IMR-90 (cell line): ENCODE measurements around the gene DHRS7C. TPM values are rescaled to one million over a fixed set of nuclear protein-coding genes. Genes with fewer than 3 reads are reported as not detected.

ENCODE experiments used
- ATAC-seq: fragments of 200-7000 bp; cut with Tn5 transposase; 2 replicates; pipeline ENCODE4 v1.9.1; 2020; ENCODE audit warnings: low read depth, mild to moderate bottlenecking, moderate library complexity
- BruUV-seq: library from RNA; stranded (reverse); fragments of 400-500 nt; replicated peaks from 2 replicates; lab custom pipeline; 2021; lab: Mats Ljungman, UMichigan
- CTCF ChIA-PET: fragments of 300-600 bp; formaldehyde crosslinking; extraction: SDS; loops from one replicate; lab custom pipeline; 2021; ENCODE audit warnings: antibody characterized with exemption; lab: Yijun Ruan, JAX
- POLR2A ChIA-PET: fragments of 300-600 bp; sonication (Branson Sonifier 250); formaldehyde crosslinking; loops from one replicate; lab custom pipeline; 2022; ENCODE audit warnings: antibody characterized with exemption; ENCODE audit not compliant: unreplicated experiment; lab: Charles Lee
- DNase-seq: peaks from one replicate; pipeline ENCODE4 v3.0.0; 2013
- H2AFZ ChIP-seq: replicated peaks from 2 replicates; pipeline ENCODE3; 2013; ENCODE audit warnings: low read length, mild to moderate bottlenecking; ENCODE audit not compliant: poor library complexity
- H2AK5ac ChIP-seq: 2 replicates; pipeline ENCODE4 v1.6.1; 2013; ENCODE audit warnings: low read depth, low read length, inconsistent platforms
- H2AK9ac ChIP-seq: replicated peaks from 2 replicates; pipeline ENCODE3; 2013; ENCODE audit warnings: mild to moderate bottlenecking, low read depth, low read length, moderate library complexity; ENCODE audit not compliant: poor library complexity
- H2BK120ac ChIP-seq: 2 replicates; pipeline ENCODE4 v1.6.1; 2013; ENCODE audit warnings: low read depth, low read length, inconsistent platforms
- H2BK15ac ChIP-seq: 3 replicates; pipeline ENCODE4 v1.6.1; 2013; ENCODE audit warnings: low read depth, low read length, inconsistent platforms
- H2BK20ac ChIP-seq: 2 replicates; pipeline ENCODE4 v1.6.1; 2013; ENCODE audit warnings: low read depth, mild to moderate bottlenecking, inconsistent platforms, low read length, moderate library complexity
- H2BK5ac ChIP-seq: 2 replicates; pipeline ENCODE4 v1.6.1; 2013; ENCODE audit warnings: mild to moderate bottlenecking, low read depth, low read length, inconsistent platforms; ENCODE audit not compliant: poor library complexity, severe bottlenecking
- H3K14ac ChIP-seq: replicated peaks from 2 replicates; pipeline ENCODE4 v1.6.1; 2013; ENCODE audit warnings: low read depth, low read length, inconsistent platforms
- H3K18ac ChIP-seq: 2 replicates; pipeline ENCODE4 v1.6.1; 2013; ENCODE audit warnings: low read depth, low read length, control low read depth
- H3K23ac ChIP-seq: 2 replicates; pipeline ENCODE4 v1.6.1; 2013; ENCODE audit warnings: low read depth, low read length, inconsistent platforms
- H3K27ac ChIP-seq: 2 replicates; pipeline ENCODE4 v1.5.1; 2013; ENCODE audit warnings: mild to moderate bottlenecking, control low read depth, low read length; ENCODE audit not compliant: insufficient read depth
- H3K27me3 ChIP-seq: 2 replicates; pipeline ENCODE4 v1.6.1; 2013; ENCODE audit warnings: low read length; ENCODE audit not compliant: control insufficient read depth, insufficient read depth
- H3K36me3 ChIP-seq: 2 replicates; pipeline ENCODE4 v1.6.1; 2013; ENCODE audit warnings: low read length, mixed read lengths; ENCODE audit not compliant: control insufficient read depth, insufficient read depth
- H3K4ac ChIP-seq: 2 replicates; pipeline ENCODE4 v1.6.1; 2013; ENCODE audit warnings: low read depth, low read length, inconsistent platforms
- H3K4me1 ChIP-seq: 2 replicates; pipeline ENCODE4 v1.6.1; 2013; ENCODE audit warnings: low read length, mixed read lengths; ENCODE audit not compliant: control insufficient read depth, insufficient read depth
- H3K4me2 ChIP-seq: 2 replicates; pipeline ENCODE4 v1.6.1; 2013; ENCODE audit warnings: low read depth, mild to moderate bottlenecking, control low read depth, low read length, moderate library complexity
- H3K4me3 ChIP-seq: 2 replicates; pipeline ENCODE4 v1.5.1; 2013; ENCODE audit warnings: low read depth, mild to moderate bottlenecking, control low read depth, low read length, moderate library complexity; ENCODE audit not compliant: insufficient read depth
- H3K56ac ChIP-seq: 2 replicates; pipeline ENCODE4 v1.6.1; 2013; ENCODE audit warnings: low read length, inconsistent platforms; ENCODE audit not compliant: insufficient read depth; ENCODE audit errors: extremely low read depth
- H3K79me1 ChIP-seq, 2 experiments: 2 replicates each; pipeline ENCODE4 v1.6.1; 2013; ENCODE audit warnings: low read length in 2 of 2, inconsistent platforms in 1 of 2, low read depth in 1 of 2
- H3K9ac ChIP-seq: 2 replicates; pipeline ENCODE4 v1.6.1; 2013; ENCODE audit warnings: low read depth, low read length, control low read depth
- H3K9me1 ChIP-seq: 2 replicates; pipeline ENCODE4 v1.6.1; 2013; ENCODE audit warnings: low read length, inconsistent platforms; ENCODE audit not compliant: insufficient read depth
- H3K9me3 ChIP-seq: 2 replicates; pipeline ENCODE4 v1.6.1; 2013; ENCODE audit warnings: low read length; ENCODE audit not compliant: control insufficient read depth, insufficient read depth
- H4K20me1 ChIP-seq: 2 replicates; pipeline ENCODE4 v1.6.1; 2013; ENCODE audit warnings: low read length, inconsistent platforms; ENCODE audit not compliant: insufficient read depth
- H4K5ac ChIP-seq: 2 replicates; pipeline ENCODE4 v1.6.1; 2013; ENCODE audit warnings: mild to moderate bottlenecking, low read depth, low read length, control low read depth
- H4K8ac ChIP-seq, 2 experiments: 2 replicates each; pipeline ENCODE4 v1.6.1; 2013; ENCODE audit warnings: low read depth in 2 of 2, low read length in 2 of 2, control low read depth in 1 of 2, inconsistent platforms in 1 of 2
- H4K91ac ChIP-seq: 2 replicates; pipeline ENCODE4 v1.6.1; 2013; ENCODE audit warnings: low read depth, low read length, inconsistent platforms; ENCODE audit not compliant: insufficient read depth
- BHLHE40 ChIP-seq: fragments of 150-350 bp; IDR thresholded peaks from 2 replicates; pipeline ENCODE4 v1.6.1; 2016; ENCODE audit warnings: mild to moderate bottlenecking, low read depth, low read length
- CEBPB ChIP-seq: IDR thresholded peaks from 2 replicates; pipeline ENCODE4 v1.6.1; 2012; ENCODE audit warnings: low read depth, low read length, improper control_type of control experiment
- CHD1 ChIP-seq: IDR thresholded peaks from 2 replicates; pipeline ENCODE4 v1.6.1; 2012; ENCODE audit warnings: low read depth, low read length, improper control_type of control experiment
- ELK1 ChIP-seq: fragments of 150-350 bp; IDR thresholded peaks from 2 replicates; pipeline ENCODE4 v1.6.1; 2016; ENCODE audit warnings: low read depth, mild to moderate bottlenecking, low read length, moderate library complexity, borderline replicate concordance
- FOS ChIP-seq: fragments of 150-350 bp; IDR thresholded peaks from 2 replicates; pipeline ENCODE4 v1.6.1; 2016; ENCODE audit warnings: low read depth, low read length
- MAFK ChIP-seq: IDR thresholded peaks from 2 replicates; pipeline ENCODE4 v1.6.1; 2012; ENCODE audit warnings: low read depth, low read length, improper control_type of control experiment
- MAZ ChIP-seq: IDR thresholded peaks from 2 replicates; pipeline ENCODE4 v1.6.1; 2012; ENCODE audit warnings: low read depth, mild to moderate bottlenecking, low read length, improper control_type of control experiment, moderate library complexity, borderline replicate concordance
- MXI1 ChIP-seq: IDR thresholded peaks from 2 replicates; pipeline ENCODE4 v1.6.1; 2012; ENCODE audit warnings: low read depth, mild to moderate bottlenecking, low read length, moderate library complexity, borderline replicate concordance
- NFE2L2 ChIP-seq: fragments of 150-350 bp; IDR thresholded peaks from 2 replicates; pipeline ENCODE4 v1.6.1; 2016; ENCODE audit warnings: low read depth, mild to moderate bottlenecking, low read length
- POLR2A ChIP-seq: IDR thresholded peaks from 2 replicates; pipeline ENCODE4 v1.6.1; 2012; ENCODE audit warnings: mild to moderate bottlenecking, low read depth, low read length
- RAD21 ChIP-seq: IDR thresholded peaks from 2 replicates; pipeline ENCODE4 v1.6.1; 2012; ENCODE audit warnings: low read length, improper control_type of control experiment
- RCOR1 ChIP-seq: IDR thresholded peaks from 2 replicates; pipeline ENCODE4 v1.6.1; 2012; ENCODE audit warnings: mild to moderate bottlenecking, low read length, improper control_type of control experiment; ENCODE audit not compliant: insufficient replicate concordance
- RFX5 ChIP-seq: IDR thresholded peaks from 2 replicates; pipeline ENCODE4 v1.8.0; 2012; ENCODE audit warnings: low read depth, mild to moderate bottlenecking, low read length, moderate library complexity
- SMC3 ChIP-seq: fragments of 150-350 bp; IDR thresholded peaks from 2 replicates; pipeline ENCODE4 v1.6.1; 2016; ENCODE audit warnings: low read depth, mild to moderate bottlenecking, antibody characterized with exemption, low read length, moderate library complexity
- WGBS, 2 experiments: methylation state at CpG; one replicate each; pipeline versions ENCODE4 v1.1.5 to v1.1.7; 2013; ENCODE audit warnings: missing lambda C conversion rate in 2 of 2; ENCODE audit not compliant: insufficient read length in 1 of 2; ENCODE audit errors: extremely low coverage in 2 of 2; 5-methylcytosine and 5-hydroxymethylcytosine counted together
- dilution Hi-C: fragments of 300-500 bp; cut with HindIII; formaldehyde crosslinking; loops from one replicate; pipeline ENCODE4 v1.14.3; 2018; ENCODE audit warnings: low sequenced_read_pairs; ENCODE audit not compliant: unreplicated experiment
- in situ Hi-C: fragments of 300-500 bp; cut with MboI; formaldehyde crosslinking; loops from 3 replicates; pipeline ENCODE4 v1.14.3; 2019; ENCODE audit warnings: low sequenced_read_pairs, inconsistent platforms, mixed read lengths
- intact Hi-C: fragments of 100-400 bp; cut with micrococcal nuclease; formaldehyde crosslinking; loops from 2 replicates; pipeline ENCODE4 v1.10.0; 2022
- polyA plus RNA-seq, 3 experiments: library from polyadenylated mRNA; depleted of rRNA; stranded (reverse); fragments of >200 nt; gene quantifications; 2 replicates each; pipeline ENCODE4 v1.2.3, GENCODE V29; 2012; ENCODE audit warnings: low replicate concordance in 1 of 3
- total RNA-seq: library from RNA; depleted of rRNA; stranded (reverse); fragments of >200 nt; gene quantifications from 2 replicates; pipeline ENCODE4 v1.2.3, GENCODE V29; 2012
- TF ChIP-seq, protein P1 (sequence below): fragments of 150-350 bp; IDR thresholded peaks from 2 replicates; pipeline ENCODE4 v1.6.1; 2017; ENCODE audit warnings: mild to moderate bottlenecking, antibody characterized with exemption, low read length, low read depth
- TF ChIP-seq, protein P2 (sequence below): conservative IDR thresholded peaks from 2 replicates; pipeline ENCODE4 v1.5.1; 2012; ENCODE audit warnings: mild to moderate bottlenecking, low read depth, low read length, improper control_type of control experiment

Gene DHRS7C
- total and polyA plus RNA-seq, 2 of the 4 experiments (the other 2 are of a cell fraction) = not detected

- Histone ChIP-seq H2AFZ (no peak overlapping the region), H3K23ac (no peak overlapping the region), H4K8ac (no peak overlapping the region), H3K18ac (no peak overlapping the region), H3K14ac (no peak overlapping the region), H3K79me1 (no peaks in the 10 kb centered on the region), H3K9me3 (no peaks in the 10 kb centered on the region), H3K4ac (no peak overlapping the region), H3K36me3 (no peaks in the 10 kb centered on the region), H4K20me1 (no peaks in the 10 kb centered on the region), H3K4me1 (peaks cover 4% of the 10 kb centered on the region; the same call in 1 of the 2 replicates), H3K4me2 (no peak overlapping the region), H3K4me3 (no peak overlapping the region), H2BK20ac (0 out of 2 replicates have a peak overlapping the region, but pooled peaks have one; percentile 39), H3K56ac (no peak overlapping the region), H3K9me1 (no peaks in the 10 kb centered on the region), H2BK5ac (no peak overlapping the region), H3K27me3 (no peaks in the 10 kb centered on the region), H3K27ac (no peak overlapping the region), H2BK120ac (no peak overlapping the region), H3K9ac (no peak overlapping the region), H2AK9ac (no peak overlapping the region), H2AK5ac (no peak overlapping the region), H2BK15ac (no peak overlapping the region; the same call in 2 of the 3 replicates), H4K91ac (no peak overlapping the region), H4K5ac (no peak overlapping the region)
- in situ Hi-C loops (no loop called here), intact Hi-C loops (no loop called here), dilution Hi-C loops (no loop called here)
- DNase-seq (no peak), ATAC-seq (no peak)
- ChIA-PET CTCF (interaction anchor here (1.0 kb wide), 1 partner anchor 52 kb away, joined by 3 read pairs; no protein-coding TSS in a partner anchor), POLR2A (no interaction called here)
- BruUV-seq = no TSS peak
- TF ChIP-seq SMC3 (no peak), CEBPB (no peak), RCOR1 (no peak), POLR2A (no peak), MXI1 (no peak), RFX5 (no peak), ELK1 (no peak), NFE2L2 (no peak), FOS (no peak), MAZ (no peak), RAD21 (no peak), CHD1 (no peak), BHLHE40 (no peak), MAFK (no peak)
- TF ChIP-seq, protein P1, sequence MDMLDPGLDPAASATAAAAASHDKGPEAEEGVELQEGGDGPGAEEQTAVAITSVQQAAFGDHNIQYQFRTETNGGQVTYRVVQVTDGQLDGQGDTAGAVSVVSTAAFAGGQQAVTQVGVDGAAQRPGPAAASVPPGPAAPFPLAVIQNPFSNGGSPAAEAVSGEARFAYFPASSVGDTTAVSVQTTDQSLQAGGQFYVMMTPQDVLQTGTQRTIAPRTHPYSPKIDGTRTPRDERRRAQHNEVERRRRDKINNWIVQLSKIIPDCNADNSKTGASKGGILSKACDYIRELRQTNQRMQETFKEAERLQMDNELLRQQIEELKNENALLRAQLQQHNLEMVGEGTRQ = no peak
- TF ChIP-seq, protein P2, sequence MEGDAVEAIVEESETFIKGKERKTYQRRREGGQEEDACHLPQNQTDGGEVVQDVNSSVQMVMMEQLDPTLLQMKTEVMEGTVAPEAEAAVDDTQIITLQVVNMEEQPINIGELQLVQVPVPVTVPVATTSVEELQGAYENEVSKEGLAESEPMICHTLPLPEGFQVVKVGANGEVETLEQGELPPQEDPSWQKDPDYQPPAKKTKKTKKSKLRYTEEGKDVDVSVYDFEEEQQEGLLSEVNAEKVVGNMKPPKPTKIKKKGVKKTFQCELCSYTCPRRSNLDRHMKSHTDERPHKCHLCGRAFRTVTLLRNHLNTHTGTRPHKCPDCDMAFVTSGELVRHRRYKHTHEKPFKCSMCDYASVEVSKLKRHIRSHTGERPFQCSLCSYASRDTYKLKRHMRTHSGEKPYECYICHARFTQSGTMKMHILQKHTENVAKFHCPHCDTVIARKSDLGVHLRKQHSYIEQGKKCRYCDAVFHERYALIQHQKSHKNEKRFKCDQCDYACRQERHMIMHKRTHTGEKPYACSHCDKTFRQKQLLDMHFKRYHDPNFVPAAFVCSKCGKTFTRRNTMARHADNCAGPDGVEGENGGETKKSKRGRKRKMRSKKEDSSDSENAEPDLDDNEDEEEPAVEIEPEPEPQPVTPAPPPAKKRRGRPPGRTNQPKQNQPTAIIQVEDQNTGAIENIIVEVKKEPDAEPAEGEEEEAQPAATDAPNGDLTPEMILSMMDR = no peak
- WGBS, 2 experiments = no CpG with 5 or more reads among the region's 2 CpGs
These were observed 39.3 kb upstream of the DHRS7C start for GRCh38 chr17:9830711-9831110.
